ENCODE results near the gene ZNF423. TPM values are rescaled to one million over a fixed set of nuclear protein-coding genes. Genes with fewer than 3 reads are reported as not detected.
"Not testable (repeated sequence)": the region's sequence is repeated elsewhere in the genome, so short reads cannot be mapped to it uniquely, and the experiment has no call there.

Gene ZNF423
- total RNA-seq, 1 donor from 2014 or later = 11.0 TPM

- DNase-seq (ENCODE audit: low spot score) = not testable (repeated sequence)
Observed at GRCh38 chr16:49871824-49872223, 15.9 kb upstream of the ZNF423 start.

- DNase-seq (ENCODE audit: low spot score) = no peak
Observed at GRCh38 chr16:49869731-49870130, 13.8 kb upstream of the ZNF423 start.

- DNase-seq (ENCODE audit: low spot score) = no peak
Observed at GRCh38 chr16:49867796-49868668, 12.1 kb upstream of the ZNF423 start.

- no peak for DNase-seq (ENCODE audit: low spot score)
Observed at GRCh38 chr16:49867234-49867633, 11.3 kb upstream of the ZNF423 start.

- no peak for DNase-seq (ENCODE audit: low spot score)
Observed at GRCh38 chr16:49866595-49867071, 10.7 kb upstream of the ZNF423 start.

GRCh38 chr16:49862694-49863093, 6.8 kb upstream of the ZNF423 start:
- DNase-seq (ENCODE audit: low spot score) = no peak

GRCh38 chr16:49861299-49861698, 5.4 kb upstream of the ZNF423 start:
- DNase-seq (ENCODE audit: low spot score) = no peak

- no peak for DNase-seq (ENCODE audit: low spot score)
Observed at GRCh38 chr16:49860593-49860992, 4.7 kb upstream of the ZNF423 start.

- DNase-seq (ENCODE audit: low spot score) = peak; percentile 44
Observed at GRCh38 chr16:49859125-49859811, 3.4 kb upstream of the ZNF423 start.

GRCh38 chr16:49858200-49859124, 2.5 kb upstream of the ZNF423 start:
- DNase-seq (ENCODE audit: low spot score) = peak; percentile 35

- DNase-seq (ENCODE audit: low spot score) = peak; percentile 48
Observed at GRCh38 chr16:49857423-49858181, 1.7 kb upstream of the ZNF423 start.

GRCh38 chr16:49856672-49857330, 889 bp upstream of the ZNF423 start:
- peak; percentile 76 for DNase-seq (ENCODE audit: low spot score)

- peak; percentile 84 for DNase-seq (ENCODE audit: low spot score)
Observed at GRCh38 chr16:49855280-49855821, 561 bp downstream of the ZNF423 start.

GRCh38 chr16:49854796-49855203, 1.1 kb downstream of the ZNF423 start:
- no peak for DNase-seq (ENCODE audit: low spot score)

GRCh38 chr16:49854188-49854795, 1.6 kb downstream of the ZNF423 start:
- DNase-seq (ENCODE audit: low spot score) = no peak

GRCh38 chr16:49852279-49852678, 3.6 kb downstream of the ZNF423 start:
- DNase-seq (ENCODE audit: low spot score) = no peak

- no peak for DNase-seq (ENCODE audit: low spot score)
Observed at GRCh38 chr16:49851468-49851787, 4.5 kb downstream of the ZNF423 start.

- no peak for DNase-seq (ENCODE audit: low spot score)
Observed at GRCh38 chr16:49850558-49851467, 5.1 kb downstream of the ZNF423 start.

- DNase-seq (ENCODE audit: low spot score) = no peak
Observed at GRCh38 chr16:49849754-49850108, 6.2 kb downstream of the ZNF423 start.
